SK-MEL-5 (cell line): ENCODE data around the gene TAS2R4. TPM values are rescaled to one million over a fixed set of nuclear protein-coding genes. Genes with fewer than 3 reads are reported as not detected.
"Not testable (repeated sequence)": the region's sequence is repeated elsewhere in the genome, so short reads cannot be mapped to it uniquely, and the experiment has no call there.

Experiments
- DNase-seq: peaks from one replicate; pipeline ENCODE4 v3.0.0-alpha.2; 2016; ENCODE audit warnings: low read depth, low spot score
- in situ Hi-C: cut with HindIII; loops from 2 replicates; pipeline ENCODE4 v1.10.0; 2016; ENCODE audit warnings: low sequenced_read_pairs, high pct_unique_total_duplicates, low pct_unique_long_range_greater_than_20kb
- polyA plus RNA-seq, 2 experiments: library from polyadenylated mRNA; depleted of rRNA; stranded (reverse); fragments of >200 nt; gene quantifications; 2 replicates each; pipeline ENCODE4 v1.2.3, GENCODE V29; 2015
- total RNA-seq: library from RNA; depleted of rRNA; stranded (reverse); fragments of >200 nt; shearing (Covaris generic); gene quantifications from 2 replicates; pipeline ENCODE4 v1.2.3, GENCODE V29; 2014; rRNA removed

TAS2R4 gene
- total RNA-seq: 0.08 and 0.32 TPM in 2 replicates
- polyA plus RNA-seq (2015; cell fraction: cytosol; rRNA removed): 0.09 TPM in 1 of 2 replicates, not detected in the other
- 0.31 and 1.2 TPM in 2 replicates for polyA plus RNA-seq (2015; cell fraction: nucleus; rRNA removed)

GRCh38 chr7:141776374-141776773, at the start of gene TAS2R4:
TAS2R4 (plus strand) TSS chr7:141776674; CDS start chr7:141778489, 1,815 bp downstream.
- no peak for DNase-seq
- in situ Hi-C loops: no loop called here

GRCh38 chr7:141729020-141729419, 47.5 kb upstream of the TAS2R4 start:
- in situ Hi-C loops: no loop called here
- DNase-seq: no peak

GRCh38 chr7:141731476-141732149, 44.9 kb upstream of the TAS2R4 start:
- in situ Hi-C loops: no loop called here
- DNase-seq: no peak

- peak; percentile 34 for DNase-seq
- in situ Hi-C loops: no loop called here
Measured at GRCh38 chr7:141737118-141737835, 39.2 kb upstream of the TAS2R4 start.

- in situ Hi-C loops: no loop called here
- peak; percentile 99 for DNase-seq
Measured at GRCh38 chr7:141737836-141738591, 38.5 kb upstream of the TAS2R4 start, which contains the start of gene SSBP1. SSBP1 (plus strand) TSS chr7:141738358; CDS start chr7:141739167, 809 bp downstream.

GRCh38 chr7:141738592-141739013, 37.9 kb upstream of the TAS2R4 start:
- no peak for DNase-seq
- in situ Hi-C loops: no loop called here

GRCh38 chr7:141739250-141739649, 37.2 kb upstream of the TAS2R4 start:
- no peak for DNase-seq
- in situ Hi-C loops: no loop called here

- in situ Hi-C loops: no loop called here
- DNase-seq: no peak
Measured at GRCh38 chr7:141742229-141742628, 34.2 kb upstream of the TAS2R4 start.

- in situ Hi-C loops: no loop called here
- no peak for DNase-seq
Measured at GRCh38 chr7:141744131-141744530, 32.3 kb upstream of the TAS2R4 start.

- no peak for DNase-seq
- in situ Hi-C loops: no loop called here
Measured at GRCh38 chr7:141748396-141748795, 28.1 kb upstream of the TAS2R4 start.

- in situ Hi-C loops, DNase-seq: not testable (repeated sequence)
Measured at GRCh38 chr7:141751904-141752303, 24.6 kb upstream of the TAS2R4 start.

GRCh38 chr7:141752634-141753033, 23.8 kb upstream of the TAS2R4 start:
- DNase-seq: peak; percentile 52

GRCh38 chr7:141754939-141755338, 21.5 kb upstream of the TAS2R4 start:
- DNase-seq: peak; percentile 75
- in situ Hi-C loops: no loop called here

More at GRCh38 chr7:141752634-141753033, 23.8 kb upstream of the TAS2R4 start:
- in situ Hi-C loops: no loop called here

- in situ Hi-C loops: no loop called here
- no peak for DNase-seq
Measured at GRCh38 chr7:141763797-141764196, 12.7 kb upstream of the TAS2R4 start, which contains the start of gene TAS2R3. TAS2R3 (plus strand) TSS chr7:141764097; CDS start chr7:141764159, 62 bp downstream.

- in situ Hi-C loops: not testable (repeated sequence)
Measured at GRCh38 chr7:141770083-141770583, 6.3 kb upstream of the TAS2R4 start.

GRCh38 chr7:141785706-141786552, 9.5 kb downstream of the TAS2R4 start:
- in situ Hi-C loops: no loop called here

More at GRCh38 chr7:141770083-141770583, 6.3 kb upstream of the TAS2R4 start:
- DNase-seq: not testable (repeated sequence)

GRCh38 chr7:141788296-141788695, 11.8 kb downstream of the TAS2R4 start:
- DNase-seq: no peak
- in situ Hi-C loops: no loop called here

More at GRCh38 chr7:141785706-141786552, 9.5 kb downstream of the TAS2R4 start:
- DNase-seq: peak; percentile 82
